Neutrophil (primary cell): ENCODE measurements around the gene ANXA3.

Source experiments
- H3K27ac ChIP-seq: fragments of 200-600 bp; sonication (generic); 2 replicates; pipeline ENCODE4 v1.5.1; 2016; ENCODE audit warnings: mild to moderate bottlenecking, moderate library complexity
- H3K27me3 ChIP-seq: fragments of 200-600 bp; sonication (generic); 2 replicates; pipeline ENCODE4 v1.6.0; 2016; ENCODE audit warnings: mild to moderate bottlenecking
- H3K36me3 ChIP-seq: fragments of 200-600 bp; sonication (generic); 2 replicates; pipeline ENCODE4 v1.5.1; 2017
- H3K4me1 ChIP-seq, 2 experiments: fragments of 200-600 bp in 1 of 2; sonication (generic) in 1 of 2; 1 replicate in 1 of 2; 2 replicates in 1 of 2; pipeline versions ENCODE4 v1.5.1 to v1.6.1; 2013 to 2016; ENCODE audit warnings: low read depth in 1 of 2, low read length in 1 of 2, mild to moderate bottlenecking in 1 of 2, moderate library complexity in 1 of 2; ENCODE audit not compliant: control insufficient read depth in 1 of 2, insufficient read depth in 1 of 2
- H3K4me3 ChIP-seq, 2 experiments: fragments of 200-600 bp in 1 of 2; sonication (generic) in 1 of 2; 1 replicate in 1 of 2; 2 replicates in 1 of 2; pipeline ENCODE4 v1.5.1; 2013 to 2016; ENCODE audit warnings: low read depth in 1 of 2, low read length in 1 of 2, mild to moderate bottlenecking in 1 of 2, moderate library complexity in 1 of 2
- H3K9me3 ChIP-seq: fragments of 200-600 bp; sonication (generic); 2 replicates; pipeline ENCODE4 v1.5.1; 2016
- TF ChIP-seq, protein P1 (sequence below): fragments of 200-600 bp; sonication (generic); IDR thresholded peaks from 2 replicates; pipeline ENCODE4 v1.5.1; 2016; ENCODE audit warnings: antibody characterized with exemption

ANXA3 gene

DNA sequence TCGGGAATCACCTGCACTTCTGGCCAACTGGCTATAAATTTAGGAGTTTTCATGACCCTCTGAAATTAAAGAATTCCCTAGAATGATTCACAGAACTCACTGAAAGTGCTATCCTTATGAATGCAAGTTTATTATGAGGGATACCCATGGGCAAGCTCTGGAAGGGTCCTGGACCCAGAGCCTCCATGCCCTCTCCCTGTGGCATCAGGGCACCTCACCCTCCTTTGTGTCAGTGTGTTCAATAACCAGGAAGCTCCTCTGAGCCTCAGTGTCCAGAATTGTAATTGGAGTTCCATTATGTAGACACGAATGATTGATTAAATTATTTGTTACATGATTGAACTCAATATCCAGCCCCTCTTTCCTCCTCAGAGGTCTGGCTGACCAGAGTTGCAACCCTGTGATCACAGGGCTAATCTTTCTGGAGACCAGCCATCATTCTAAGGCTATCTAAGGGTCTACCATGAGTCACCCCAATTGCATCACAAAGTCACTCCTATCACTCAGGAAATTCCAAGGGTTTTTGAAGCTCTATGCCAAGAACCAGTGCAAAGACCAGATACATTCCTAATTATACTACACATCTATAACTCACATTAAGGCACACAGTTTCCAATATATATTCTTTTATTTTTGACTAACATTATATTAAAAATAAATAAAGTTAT is 8.9 kb downstream of the ANXA3 start:
- Histone ChIP-seq H3K27ac (peak overlapping the region; percentile 92), H3K9me3 (no peaks in the 10 kb centered on the region), H3K36me3 (peaks cover 53% of the 10 kb centered on the region), H3K27me3 (no peaks in the 10 kb centered on the region), H3K4me3 (no peak overlapping the region), H3K4me1 (peaks cover 55 to 69% of the 10 kb centered on the region in 2 experiments)
- TF ChIP-seq, protein P1, sequence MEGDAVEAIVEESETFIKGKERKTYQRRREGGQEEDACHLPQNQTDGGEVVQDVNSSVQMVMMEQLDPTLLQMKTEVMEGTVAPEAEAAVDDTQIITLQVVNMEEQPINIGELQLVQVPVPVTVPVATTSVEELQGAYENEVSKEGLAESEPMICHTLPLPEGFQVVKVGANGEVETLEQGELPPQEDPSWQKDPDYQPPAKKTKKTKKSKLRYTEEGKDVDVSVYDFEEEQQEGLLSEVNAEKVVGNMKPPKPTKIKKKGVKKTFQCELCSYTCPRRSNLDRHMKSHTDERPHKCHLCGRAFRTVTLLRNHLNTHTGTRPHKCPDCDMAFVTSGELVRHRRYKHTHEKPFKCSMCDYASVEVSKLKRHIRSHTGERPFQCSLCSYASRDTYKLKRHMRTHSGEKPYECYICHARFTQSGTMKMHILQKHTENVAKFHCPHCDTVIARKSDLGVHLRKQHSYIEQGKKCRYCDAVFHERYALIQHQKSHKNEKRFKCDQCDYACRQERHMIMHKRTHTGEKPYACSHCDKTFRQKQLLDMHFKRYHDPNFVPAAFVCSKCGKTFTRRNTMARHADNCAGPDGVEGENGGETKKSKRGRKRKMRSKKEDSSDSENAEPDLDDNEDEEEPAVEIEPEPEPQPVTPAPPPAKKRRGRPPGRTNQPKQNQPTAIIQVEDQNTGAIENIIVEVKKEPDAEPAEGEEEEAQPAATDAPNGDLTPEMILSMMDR: no peak

DNA sequence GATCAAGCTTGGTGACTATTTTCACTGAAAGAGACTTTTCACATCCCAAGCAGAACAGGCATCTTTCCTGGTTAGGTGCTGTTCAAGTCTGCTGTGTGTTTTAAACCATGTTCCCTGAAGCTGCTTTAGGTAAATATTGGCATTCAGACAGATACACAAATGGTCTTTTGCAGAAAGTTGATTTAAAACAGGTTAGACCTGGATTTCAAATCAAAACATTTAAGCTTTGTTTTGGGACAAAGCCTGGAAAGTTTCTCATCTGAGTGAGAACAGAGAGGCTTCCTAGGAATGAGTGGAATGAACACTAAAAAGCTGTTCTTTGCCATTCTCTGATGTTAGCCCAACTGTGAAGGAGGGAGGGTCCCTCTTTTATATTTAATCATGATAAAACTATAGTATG is 10.1 kb downstream of the ANXA3 start:
- peaks cover 56% of the 10 kb centered on the region for H3K36me3 ChIP-seq
- no peaks in the 10 kb centered on the region for H3K9me3 ChIP-seq
- H3K4me3 ChIP-seq: no peak overlapping the region
- peak overlapping the region; percentile 55 for H3K27ac ChIP-seq
- no peaks in the 10 kb centered on the region for H3K27me3 ChIP-seq
- peaks cover 49 to 63% of the 10 kb centered on the region in 2 experiments for H3K4me1 ChIP-seq
- TF ChIP-seq, protein P1: no peak

DNA sequence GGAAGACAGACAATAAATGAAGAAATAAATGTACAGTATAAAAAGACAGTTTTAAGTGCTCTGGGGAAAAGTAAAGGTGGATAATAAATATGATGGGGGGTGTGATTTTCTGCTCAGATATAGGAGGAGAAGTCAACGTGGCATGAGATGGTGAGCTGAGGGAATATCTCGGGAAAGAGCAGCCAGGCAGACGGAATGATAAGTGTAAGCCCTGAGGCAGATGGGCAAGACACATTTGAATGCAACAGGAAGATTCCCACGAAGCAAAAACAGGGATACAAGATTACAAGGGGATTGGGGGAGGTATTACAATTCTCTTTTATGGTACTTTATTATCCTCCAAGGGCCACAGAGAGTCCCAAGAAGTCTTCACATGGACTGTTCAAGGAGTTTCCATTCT is 11.1 kb downstream of the ANXA3 start:
- TF ChIP-seq, protein P1: no peak
- no peaks in the 10 kb centered on the region for H3K27me3 ChIP-seq
- no peaks in the 10 kb centered on the region for H3K9me3 ChIP-seq
- H3K4me3 ChIP-seq: no peak overlapping the region
- peak overlapping the region; percentile 55 for H3K27ac ChIP-seq
- peaks cover 39 to 55% of the 10 kb centered on the region in 2 experiments for H3K4me1 ChIP-seq
- peaks cover 62% of the 10 kb centered on the region for H3K36me3 ChIP-seq

DNA sequence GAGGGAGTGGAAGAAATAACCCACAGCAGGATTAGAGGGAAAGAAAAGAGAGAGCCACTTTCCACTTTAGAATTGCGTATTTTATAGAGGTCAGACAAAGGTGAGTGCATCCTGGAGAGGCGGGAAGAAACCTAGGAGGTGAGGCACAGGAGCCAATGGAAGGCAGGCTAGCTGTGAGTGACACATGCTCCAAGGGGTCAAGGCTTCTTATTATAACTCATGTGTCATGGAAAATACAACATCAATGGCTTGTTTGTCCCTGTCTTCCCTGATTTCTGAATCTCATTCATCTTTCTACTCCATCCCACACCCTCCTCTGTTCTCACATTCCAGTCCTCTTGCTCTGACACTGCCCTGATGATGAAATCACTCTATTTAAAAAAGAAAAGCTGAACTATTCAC is 14.4 kb downstream of the ANXA3 start:
- Histone ChIP-seq H3K4me1 (peaks cover 23 to 43% of the 10 kb centered on the region in 2 experiments), H3K27ac (peak overlapping the region; percentile 55), H3K4me3 (no peak overlapping the region), H3K36me3 (peaks cover 71% of the 10 kb centered on the region), H3K27me3 (no peaks in the 10 kb centered on the region), H3K9me3 (no peaks in the 10 kb centered on the region)
- TF ChIP-seq, protein P1: no peak

DNA sequence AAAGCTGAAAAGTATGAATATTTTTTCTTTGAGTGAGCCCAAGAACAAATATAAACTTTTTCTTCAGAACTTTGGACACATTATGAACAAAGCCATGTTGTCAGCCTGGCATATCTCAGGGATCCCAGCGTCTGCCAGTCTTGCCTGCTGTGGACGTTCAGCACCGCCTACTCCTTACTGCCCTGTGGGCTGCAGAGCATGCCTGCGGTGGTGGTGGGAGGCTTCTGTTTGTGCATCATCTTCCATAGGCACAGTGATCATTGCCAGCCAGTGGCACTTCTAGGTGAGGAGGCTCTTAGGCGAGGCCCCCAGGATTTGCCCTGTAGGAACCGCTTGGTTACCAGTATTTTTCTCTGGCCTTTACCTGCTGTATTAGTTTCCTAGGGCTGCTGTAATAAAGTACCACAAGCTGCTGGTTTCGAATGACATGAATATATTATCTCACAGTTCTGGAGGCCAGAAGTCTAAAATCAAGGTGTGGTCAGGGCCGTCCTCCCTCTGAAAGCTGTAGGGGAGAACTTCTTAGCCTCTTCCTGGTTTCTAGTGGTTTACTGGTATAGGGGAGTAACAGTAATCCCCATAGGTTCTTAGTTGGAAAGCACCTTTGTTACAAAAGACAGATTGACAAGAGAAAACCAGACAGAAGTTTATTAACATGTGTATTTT is 15.4 kb downstream of the ANXA3 start:
- Histone ChIP-seq H3K27me3 (no peaks in the 10 kb centered on the region), H3K27ac (peak overlapping the region; percentile 68), H3K9me3 (no peaks in the 10 kb centered on the region), H3K36me3 (peaks cover 71% of the 10 kb centered on the region), H3K4me3 (no peak overlapping the region), H3K4me1 (peaks cover 23 to 38% of the 10 kb centered on the region in 2 experiments)
- TF ChIP-seq, protein P1: no peak
